Bronchial epithelial cell (primary cell): Measurements from ENCODE around the gene MB21D2. TPM values are rescaled to one million over a fixed set of nuclear protein-coding genes. Genes with fewer than 3 reads are reported as not detected.

Experiments
- DNase-seq: peaks from one replicate; pipeline ENCODE4 v3.0.0-alpha.2; 2010; ENCODE audit warnings: low read depth
- FAIRE-seq: peaks from 2 replicates; lab custom pipeline; 2011; peaks lifted over from hg19 to GRCh38; lab: Jason Lieb, UNC
- H3K27me3 ChIP-seq: 2 replicates; pipeline ENCODE4 v1.5.1; 2011; ENCODE audit warnings: low read length; ENCODE audit not compliant: control insufficient read depth, insufficient read depth
- H3K36me3 ChIP-seq: 2 replicates; pipeline ENCODE4 v1.5.1; 2011; ENCODE audit warnings: low read length; ENCODE audit not compliant: control insufficient read depth, insufficient read depth
- H3K4me3 ChIP-seq: 2 replicates; pipeline ENCODE4 v1.5.1; 2011; ENCODE audit warnings: mild to moderate bottlenecking, low read depth, low read length, control low read depth
- CTCF ChIP-seq: IDR thresholded peaks from 2 replicates; pipeline ENCODE4 v1.5.1; 2011; ENCODE audit warnings: mild to moderate bottlenecking, moderate library complexity, low read length, control low read depth, inconsistent platforms; ENCODE audit not compliant: insufficient read depth, severe bottlenecking
- total RNA-seq: library from RNA; depleted of rRNA; stranded (reverse); fragments of >200 nt; gene quantifications from 2 replicates; pipeline ENCODE4 v1.2.1, GENCODE V29; 2014

MB21D2 gene
- total RNA-seq, 1 donor from 2014 or later: 9.2 TPM

- DNase-seq: no peak
- H3K4me3 ChIP-seq: no peak overlapping the region
- H3K36me3 ChIP-seq: no peaks in the 10 kb centered on the region
- FAIRE-seq: no peak
- TF ChIP-seq CTCF: no peak
- no peaks in the 10 kb centered on the region for H3K27me3 ChIP-seq
These were observed 89.6 kb downstream of the MB21D2 start for GRCh38 chr3:192827863-192828594.

- Histone ChIP-seq H3K27me3 (no peaks in the 10 kb centered on the region), H3K4me3 (no peak overlapping the region), H3K36me3 (no peaks in the 10 kb centered on the region)
- TF ChIP-seq CTCF: no peak
- FAIRE-seq (no peak), DNase-seq (no peak)
These were observed 90.4 kb downstream of the MB21D2 start for GRCh38 chr3:192827208-192827607.

GRCh38 chr3:192826214-192827006, 91.2 kb downstream of the MB21D2 start:
- no peak for DNase-seq
- no peaks in the 10 kb centered on the region for H3K27me3 ChIP-seq
- no peak overlapping the region for H3K4me3 ChIP-seq
- no peak for FAIRE-seq
- no peaks in the 10 kb centered on the region for H3K36me3 ChIP-seq
- TF ChIP-seq CTCF: no peak

GRCh38 chr3:192825657-192826200, 91.9 kb downstream of the MB21D2 start:
- peak; percentile 76 for DNase-seq
- Histone ChIP-seq H3K36me3 (no peaks in the 10 kb centered on the region), H3K4me3 (no peak overlapping the region), H3K27me3 (no peaks in the 10 kb centered on the region)
- peak; percentile 16 for TF ChIP-seq CTCF
- FAIRE-seq: no peak

DNA sequence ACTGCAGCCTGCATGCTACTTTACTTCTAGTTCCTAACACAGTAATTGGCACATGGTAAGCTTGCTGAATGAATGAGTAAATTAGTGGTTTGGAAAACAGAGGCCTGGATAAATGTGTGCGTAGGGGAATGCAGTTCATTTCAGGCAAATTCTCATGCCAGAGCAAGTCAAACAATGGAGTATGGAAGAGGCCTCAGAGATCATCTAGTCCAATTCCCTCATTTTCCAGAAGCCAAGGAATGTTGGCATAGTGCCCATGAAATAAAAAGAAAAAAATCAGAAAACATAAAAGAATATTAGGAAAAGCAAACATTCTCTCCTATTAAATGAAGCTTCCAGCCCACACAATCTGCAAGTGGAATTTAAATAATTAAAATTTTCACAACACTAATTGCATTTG, 92.4 kb downstream of the MB21D2 start:
- no peak overlapping the region for H3K4me3 ChIP-seq
- H3K27me3 ChIP-seq: no peaks in the 10 kb centered on the region
- TF ChIP-seq CTCF: no peak
- no peaks in the 10 kb centered on the region for H3K36me3 ChIP-seq
- DNase-seq (no peak), FAIRE-seq (no peak)
